ENCODE measurements around the gene FCRLA.
A peak's percentile ranks its signal among the peaks of the same experiment; 100 is the strongest.
"Not testable (repeated sequence)": the region's sequence is repeated elsewhere in the genome, so short reads cannot be mapped to it uniquely, and the experiment has no call there.

The FCRLA gene

DNA sequence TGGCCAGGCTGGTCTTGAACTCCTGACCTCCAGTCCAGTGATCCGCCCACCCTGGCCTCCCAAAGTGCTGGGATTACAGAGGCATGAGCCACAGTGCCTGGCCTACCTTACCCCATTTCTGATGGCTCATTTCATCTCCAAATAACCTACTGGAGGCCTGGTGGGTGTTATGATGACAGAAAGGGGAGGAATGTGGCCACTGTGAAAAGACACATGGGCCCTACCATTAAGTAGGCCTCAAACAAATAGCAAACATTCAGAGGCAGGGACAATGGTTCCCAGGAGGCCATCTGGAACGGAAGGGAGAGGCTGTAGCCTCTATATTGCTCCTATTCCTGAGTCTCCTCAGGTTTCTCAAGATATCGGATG is 932 bp upstream of the FCRLA start:
- DNase-seq: no peak

DNA sequence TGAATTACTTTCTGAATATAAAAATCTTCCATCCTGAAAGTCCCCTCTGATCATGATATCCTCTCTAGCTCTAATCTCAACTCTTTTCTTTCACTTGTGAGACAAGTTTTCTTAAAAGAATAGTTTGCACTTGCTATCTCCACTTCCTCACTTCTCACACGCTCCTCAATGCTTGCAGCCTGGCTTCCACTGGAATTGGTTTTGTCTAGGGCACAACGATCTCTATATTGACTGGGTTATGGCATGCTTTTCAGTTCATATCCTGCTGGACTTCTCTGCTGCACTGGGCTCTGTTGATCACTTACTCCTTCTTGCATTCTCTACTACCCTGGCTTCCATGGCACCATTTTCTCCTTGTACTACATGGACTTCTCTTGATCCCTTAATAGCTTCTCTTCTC is 474 bp downstream of the FCRLA start:
- DNase-seq: no peak

DNA sequence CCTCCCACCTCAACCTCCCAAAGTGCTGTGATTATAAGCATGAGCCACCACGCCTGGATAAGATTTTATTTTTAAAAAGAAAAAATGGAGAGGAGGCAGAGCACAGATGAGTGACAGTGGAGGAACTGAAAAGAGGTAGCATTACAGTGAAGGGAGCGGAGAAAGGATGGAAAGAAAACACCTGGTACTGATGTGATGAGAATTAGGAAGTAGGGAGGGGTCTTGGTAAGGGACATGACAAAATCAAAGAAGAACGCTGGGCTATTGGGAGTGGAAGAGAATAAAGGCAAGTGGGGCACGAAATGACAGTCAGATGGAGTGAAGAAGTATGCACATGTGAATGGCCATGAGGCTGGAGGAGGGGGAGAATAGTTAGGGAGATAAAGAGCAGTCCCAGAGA is 2.3 kb downstream of the FCRLA start:
- DNase-seq: no peak

DNA sequence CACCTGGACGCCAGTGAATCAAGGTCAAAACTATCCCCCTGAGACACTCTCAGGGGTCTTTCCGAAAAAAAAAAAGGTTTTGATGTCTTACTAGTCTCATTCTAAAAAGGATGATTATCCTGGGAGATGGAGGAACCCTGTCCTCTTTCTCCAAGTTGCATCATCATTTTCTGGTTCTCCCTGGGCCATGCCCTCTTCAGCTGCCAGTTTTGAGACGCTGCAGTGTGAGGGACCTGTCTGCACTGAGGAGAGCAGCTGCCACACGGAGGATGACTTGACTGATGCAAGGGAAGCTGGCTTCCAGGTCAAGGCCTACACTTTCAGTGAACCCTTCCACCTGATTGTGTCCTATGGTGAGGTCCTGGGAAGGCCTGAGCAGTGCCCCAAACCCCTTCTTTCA is 3.5 kb downstream of the FCRLA start:
- no peak for DNase-seq

DNA sequence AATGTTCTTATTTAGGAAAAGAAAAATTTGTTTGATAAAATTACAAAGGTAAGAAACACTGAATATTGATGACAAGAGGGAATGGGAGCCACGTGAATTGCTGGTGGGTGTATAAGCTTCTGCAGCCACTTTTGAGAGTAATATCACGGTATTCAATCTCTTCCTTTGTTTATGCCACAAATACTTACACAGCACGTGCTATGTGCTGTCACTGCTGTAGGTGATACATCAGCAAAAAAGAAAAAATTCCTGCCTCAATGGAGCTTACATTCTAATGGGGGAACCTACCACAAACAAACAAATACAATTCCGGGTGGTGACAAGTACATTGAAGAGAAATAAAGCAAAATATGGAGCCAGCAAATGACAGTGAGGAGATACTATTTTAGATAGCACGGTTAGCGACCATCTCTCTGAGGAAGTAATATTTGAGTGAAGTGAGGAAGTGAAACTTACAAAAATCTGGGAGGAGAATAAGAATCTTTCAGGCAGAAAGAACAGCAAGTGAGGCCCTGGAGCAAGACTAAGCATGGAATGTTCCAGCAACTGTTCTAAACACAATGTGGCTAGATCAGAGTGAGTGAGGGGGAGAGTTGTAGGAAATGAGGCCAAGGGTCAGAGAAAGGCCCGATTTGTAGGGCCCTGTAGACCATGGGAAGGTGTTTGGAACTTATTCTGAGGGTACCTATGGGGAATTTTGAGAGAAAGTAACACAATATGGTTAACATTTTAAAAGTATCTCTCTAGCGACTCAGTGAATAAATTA is 11.7 kb downstream of the FCRLA start:
- DNase-seq: no peak

DNA sequence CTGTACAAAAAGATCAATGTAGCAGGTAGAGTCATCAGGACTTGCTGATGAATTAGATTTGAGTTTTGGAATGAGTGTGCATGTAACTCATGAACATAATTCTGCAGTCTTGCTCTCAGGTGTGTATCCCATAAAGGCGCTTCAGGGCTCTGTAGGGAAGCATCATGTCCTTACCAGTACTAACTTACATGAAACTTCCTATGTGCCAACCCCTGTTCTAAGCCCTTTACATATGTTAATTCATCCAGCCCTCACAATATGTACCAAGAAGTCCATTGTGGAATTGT is 12.2 kb downstream of the FCRLA start:
- DNase-seq: no peak

DNA sequence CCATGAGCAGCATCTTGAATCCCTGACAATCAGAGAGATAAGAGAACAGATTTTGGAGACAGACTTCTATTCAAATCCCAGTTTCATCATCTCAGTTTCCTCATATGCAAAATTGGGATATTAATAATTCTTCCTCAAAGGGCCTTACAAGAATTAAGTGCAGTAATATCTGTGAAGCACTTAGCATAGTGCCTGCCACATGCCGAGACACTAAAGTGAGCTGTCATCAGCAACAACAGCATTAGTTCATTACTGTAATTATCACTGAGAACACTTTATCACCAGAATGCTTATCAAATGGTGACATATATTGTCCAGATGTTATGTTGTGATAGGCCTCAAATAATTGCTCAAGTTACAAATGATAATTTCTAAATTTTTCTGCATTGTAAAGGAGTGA is 13.4 kb downstream of the FCRLA start:
- no peak for DNase-seq

DNA sequence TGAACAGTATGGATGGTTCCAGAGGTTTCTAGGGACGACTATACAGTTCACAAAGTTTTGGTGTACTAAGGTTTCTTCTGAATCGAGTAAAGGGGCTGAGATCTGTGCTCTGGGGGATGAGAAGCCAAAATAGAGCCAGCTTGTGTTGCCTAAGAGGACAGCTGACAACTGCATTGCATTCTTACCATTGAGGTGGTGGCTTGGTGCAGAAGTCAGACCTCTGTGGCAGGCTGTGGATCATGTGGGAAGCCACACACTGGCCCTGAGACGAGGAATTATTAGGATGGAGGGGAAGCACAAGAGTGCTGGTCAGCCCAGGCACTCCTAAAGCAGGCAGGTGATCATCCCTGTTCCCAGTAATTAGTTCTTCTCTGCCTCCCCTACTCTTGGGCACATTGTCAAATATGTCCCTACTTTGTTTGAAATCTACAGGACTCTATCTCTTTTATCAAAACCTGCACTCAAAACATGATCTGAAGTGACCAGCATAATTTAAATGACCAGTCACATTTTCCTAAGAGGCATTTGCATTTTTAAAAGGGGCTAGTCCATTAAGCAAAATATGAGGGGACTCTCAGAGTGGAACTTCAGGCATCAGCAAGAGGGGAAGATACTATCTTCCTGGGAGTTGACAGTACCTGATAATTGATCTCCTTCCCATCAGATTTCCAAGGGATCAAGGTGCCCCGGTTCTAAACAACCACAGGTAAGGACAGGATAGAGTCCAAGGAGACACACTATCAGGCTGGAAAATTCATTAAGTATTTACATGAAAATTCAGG is 14.1 kb downstream of the FCRLA start, which contains the start of gene FCRLB:
Gene FCRLB, plus strand, starts transcription at position 589 of the 782 bp plus-strand sequence. CDS start 1,129 bp downstream, outside the sequence.
- DNase-seq: no peak

DNA sequence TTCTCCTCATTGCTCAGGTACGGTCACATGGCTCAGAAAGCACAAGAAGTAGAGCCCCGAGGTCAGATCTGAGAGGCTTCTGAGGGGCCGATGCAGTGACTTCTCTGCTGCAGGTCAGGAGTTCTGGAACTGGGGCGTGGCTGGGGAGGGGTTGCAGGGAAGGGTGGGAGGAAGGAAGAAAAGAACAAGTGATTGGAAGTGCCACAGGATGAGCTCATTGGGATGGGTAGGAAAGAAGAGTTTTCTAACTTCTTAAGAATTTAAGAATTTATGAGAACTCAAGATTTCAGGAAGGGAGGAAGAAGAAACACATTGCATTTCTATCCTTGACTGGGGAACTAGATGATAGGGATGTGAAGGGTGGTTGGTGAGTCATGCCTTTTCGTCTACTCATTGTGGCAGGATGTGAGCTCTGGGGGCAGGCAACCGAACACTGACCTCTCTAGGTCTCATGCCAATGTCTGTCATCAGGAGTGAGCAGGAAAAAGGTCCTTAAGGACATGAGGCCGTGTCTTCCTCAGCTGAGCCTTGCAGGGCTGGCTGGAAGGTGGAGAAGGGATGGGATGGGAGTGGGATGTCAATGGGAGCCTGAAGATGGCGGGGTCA is 14.8 kb downstream of the FCRLA start:
- DNase-seq: no peak

DNA sequence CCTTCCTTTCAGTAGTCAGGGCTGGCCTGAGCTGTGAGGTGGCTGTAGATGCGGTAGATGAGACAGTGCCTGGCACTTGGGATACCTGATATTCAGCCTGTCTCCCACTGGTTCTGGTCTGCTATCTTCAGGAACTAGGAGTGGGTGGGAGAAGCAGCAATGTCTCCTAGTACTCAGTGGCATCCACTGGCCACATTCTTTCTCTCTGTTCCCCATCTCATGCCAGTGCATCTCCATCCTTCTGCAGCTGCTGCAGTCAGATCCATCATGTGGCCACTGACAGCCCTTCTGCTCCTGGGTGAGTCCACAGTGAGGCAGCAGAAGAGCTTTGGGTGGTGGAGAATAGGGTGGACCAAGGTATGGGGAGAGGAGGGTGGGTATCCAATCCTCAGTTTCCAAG is 15.4 kb downstream of the FCRLA start:
- DNase-seq: no peak

DNA sequence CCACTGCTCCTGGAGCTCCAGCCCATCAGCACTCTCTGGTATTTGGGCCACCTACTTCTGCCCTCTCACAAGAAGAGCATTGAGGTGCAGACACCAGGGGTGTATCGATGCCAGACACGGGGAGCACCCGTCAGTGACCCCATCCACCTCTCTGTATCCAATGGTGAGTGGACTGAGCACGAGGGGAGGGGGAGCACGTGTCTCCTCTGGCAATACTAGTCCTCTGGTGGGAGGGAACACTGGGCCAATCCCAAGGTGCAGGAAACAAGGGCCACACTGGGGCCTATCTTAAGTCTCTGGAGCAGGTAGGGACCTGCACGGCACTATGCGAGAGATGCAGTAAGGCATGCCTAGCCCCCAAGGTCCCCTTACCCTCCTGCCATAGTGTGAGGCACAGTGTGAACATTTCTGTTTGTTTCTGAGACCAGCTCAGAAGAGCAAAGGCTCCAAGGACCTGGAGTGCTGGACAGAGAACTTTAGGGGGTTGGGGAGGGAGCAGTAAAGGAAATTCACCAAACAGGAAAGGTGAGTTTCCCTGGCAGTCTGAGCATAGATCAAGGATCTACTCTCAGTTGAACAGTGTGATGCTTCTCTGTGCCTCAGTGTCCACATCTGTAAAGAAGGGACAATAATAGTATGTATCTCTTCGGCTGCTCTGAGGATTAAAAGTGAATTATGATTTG is 16.6 kb downstream of the FCRLA start:
- DNase-seq: no peak

DNA sequence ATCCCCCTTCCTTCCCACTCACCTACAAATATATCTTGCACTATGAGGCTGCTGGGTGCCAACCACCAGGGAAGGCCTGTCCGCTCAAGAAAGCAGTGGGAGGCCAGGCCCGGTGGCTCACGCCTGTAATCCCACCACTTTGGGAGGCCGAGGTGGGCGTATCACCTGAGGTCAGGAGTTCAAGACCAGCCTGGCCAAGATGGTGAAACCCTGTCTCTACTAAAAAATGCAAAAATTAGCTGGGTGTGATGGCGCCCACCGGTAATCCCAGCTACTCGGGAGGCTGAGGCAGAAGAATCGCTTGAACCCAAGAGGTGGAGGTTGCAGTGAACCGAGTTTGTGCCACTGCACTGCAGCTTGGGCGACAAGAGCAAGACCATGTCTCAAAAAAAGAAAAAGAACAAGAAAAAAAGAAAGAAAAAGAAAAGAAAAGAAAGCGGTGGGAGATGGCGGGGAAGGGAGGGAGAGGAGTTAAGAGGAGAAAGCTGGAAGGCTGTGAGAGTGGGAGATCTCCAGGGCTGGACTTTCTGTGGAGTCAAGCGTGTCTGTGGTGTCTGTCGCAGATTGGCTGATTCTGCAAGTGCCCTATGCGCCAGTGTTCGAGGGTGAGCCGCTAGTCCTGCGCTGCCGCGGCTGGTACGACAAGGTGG is 18.4 kb downstream of the FCRLA start:
- DNase-seq: not testable (repeated sequence)

DNA sequence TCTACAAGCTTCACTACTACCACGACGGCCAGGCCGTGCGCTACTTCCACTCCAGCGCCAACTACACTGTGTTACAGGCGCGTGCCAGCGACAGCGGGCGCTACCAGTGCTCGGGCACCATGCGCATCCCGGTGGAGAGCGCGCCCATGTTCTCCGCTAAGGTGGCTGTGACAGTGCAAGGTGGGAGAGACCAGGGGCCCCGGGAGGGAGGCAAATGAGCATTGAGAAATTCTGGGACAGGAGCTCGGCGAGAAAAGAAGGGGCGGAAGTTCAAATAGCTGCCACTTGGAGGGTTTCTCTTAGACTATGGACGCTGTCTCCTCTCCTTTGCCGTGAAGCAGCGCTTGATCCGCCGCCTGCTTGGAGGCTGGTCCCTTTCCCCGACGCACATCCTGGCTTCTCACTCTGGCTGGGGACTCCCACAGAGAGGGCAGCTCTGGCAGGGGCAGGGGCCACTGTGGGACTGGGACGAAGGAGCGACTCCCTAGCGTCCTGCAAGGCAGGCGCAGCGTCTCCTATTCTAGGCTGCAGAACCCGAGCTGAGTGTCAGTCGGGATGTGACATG is 19.0 kb downstream of the FCRLA start:
- no peak for DNase-seq

DNA sequence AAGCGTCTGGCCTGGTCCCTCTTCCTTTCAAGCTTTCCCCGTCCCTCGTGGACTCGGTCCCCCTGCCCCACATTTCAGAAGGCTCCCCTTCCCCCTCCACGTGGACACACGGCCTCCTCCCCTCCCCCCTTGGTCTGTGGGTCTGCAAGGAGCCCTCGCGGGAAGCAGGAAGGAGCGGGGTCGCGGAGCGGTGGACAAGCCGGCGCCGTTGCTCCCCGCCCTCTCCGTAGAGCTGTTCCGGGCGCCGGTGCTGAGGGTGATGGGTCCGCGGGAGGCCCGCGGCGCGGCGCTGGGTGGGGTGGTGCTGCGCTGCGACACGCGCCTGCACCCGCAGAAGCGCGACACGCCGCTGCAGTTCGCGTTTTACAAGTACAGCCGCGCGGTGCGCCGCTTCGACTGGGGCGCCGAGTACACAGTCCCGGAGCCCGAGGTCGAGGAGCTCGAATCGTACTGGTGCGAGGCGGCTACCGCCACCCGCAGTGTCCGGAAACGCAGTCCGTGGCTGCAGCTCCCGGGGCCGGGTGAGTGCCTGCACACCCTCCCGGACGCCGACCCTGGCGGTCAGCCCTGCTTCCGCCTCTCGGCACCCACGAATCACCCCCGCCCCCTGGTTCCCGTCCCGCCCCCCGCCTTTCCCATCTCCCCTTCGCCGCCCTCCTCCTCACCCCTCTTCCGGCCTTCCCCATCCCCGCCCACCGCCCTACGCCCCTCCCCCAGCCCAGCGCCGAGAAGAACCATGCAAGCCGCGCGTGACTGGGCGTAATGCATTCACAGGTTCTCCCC is 19.6 kb downstream of the FCRLA start:
- DNase-seq: peak; percentile 20

DNA sequence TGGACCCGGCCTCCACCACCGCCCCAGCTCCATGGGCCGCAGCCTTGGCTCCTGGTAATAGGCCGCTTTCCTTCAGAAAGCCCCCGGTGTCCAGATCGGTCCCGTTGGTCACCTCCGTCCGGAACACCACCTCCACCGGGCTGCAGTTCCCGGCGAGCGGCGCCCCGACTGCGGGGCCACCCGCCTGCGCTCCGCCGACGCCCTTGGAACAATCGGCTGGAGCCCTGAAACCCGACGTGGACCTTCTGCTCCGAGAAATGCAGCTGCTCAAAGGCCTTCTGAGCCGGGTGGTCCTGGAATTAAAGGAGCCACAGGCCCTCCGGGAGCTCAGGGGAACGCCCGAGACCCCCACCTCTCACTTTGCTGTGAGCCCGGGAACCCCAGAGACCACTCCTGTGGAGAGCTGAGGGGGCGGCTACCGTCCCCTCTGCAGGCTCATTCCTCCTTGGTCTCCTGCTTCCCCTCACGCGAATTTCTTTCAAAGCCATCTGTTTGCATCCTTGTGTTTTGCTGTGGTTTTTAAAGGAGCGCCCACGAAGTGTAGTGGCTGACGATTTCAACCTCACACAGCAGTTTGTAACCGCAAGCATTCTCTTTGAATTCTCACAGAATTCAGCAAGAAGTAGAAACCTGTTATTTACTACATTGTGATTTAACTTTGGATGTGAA is 20.4 kb downstream of the FCRLA start:
- no peak for DNase-seq

DNA sequence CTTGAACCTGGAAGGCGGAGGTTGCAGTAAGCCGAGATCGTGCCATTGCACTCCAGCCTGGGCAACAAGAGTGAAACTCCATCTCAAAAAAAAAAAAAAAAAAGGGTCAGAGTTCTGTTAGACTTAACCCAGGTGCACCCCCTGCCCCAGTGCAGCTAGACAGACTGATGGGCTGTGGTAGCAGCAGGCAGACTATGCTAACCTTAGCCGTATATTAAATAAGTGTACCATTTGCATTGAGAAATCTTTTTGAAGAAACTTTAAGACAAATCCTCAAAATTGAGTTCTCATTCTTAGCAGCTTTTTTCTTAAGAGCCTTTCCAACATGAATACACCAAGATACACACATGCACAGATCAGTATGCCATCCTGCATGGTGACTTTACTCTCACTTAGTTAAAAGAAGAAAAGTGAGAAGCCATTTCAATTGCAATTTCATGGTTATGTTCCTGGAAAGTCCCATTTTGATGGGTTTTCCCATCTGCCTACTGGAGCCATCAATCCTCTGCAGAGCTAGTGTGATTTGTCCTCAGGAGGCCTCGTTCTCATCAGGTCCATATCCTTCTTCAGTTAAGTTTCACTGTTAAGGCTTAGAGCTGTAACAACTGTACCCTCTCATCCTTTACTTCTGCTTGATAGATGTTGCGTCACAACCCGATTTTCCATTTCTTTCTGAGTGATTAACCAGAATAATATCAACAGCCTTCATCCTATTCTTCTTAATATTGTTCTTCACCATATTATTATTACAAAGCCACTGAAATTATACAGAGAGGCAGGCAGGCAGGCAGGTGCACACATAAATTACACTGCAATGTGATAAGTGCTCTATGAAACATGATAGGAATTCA is 21.6 kb downstream of the FCRLA start:
- DNase-seq: no peak

DNA sequence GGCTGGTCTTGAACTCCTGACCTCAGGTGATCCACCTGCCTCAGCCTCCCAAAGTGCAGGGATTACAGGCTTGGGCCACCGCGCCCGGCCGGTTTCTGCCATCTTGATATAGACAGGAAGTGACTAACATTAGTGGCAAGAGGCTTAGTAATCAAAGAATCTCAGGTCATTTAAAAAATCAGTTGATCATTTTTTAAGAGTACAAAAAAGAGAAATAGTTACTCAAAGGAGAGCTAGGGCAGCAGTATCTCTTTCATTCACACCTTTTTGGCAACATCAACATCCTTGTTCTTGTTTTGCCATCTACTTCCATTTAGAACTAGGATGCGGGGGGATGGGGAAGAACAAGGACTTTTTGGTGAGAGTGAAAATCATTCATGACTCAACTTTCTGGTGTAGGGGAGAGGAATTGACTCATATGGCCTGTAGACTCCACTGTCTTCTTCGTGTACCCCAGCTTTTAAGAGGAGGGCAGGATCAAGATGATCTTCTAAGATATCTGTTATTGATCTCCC is 23.1 kb downstream of the FCRLA start:
- DNase-seq: no peak

DNA sequence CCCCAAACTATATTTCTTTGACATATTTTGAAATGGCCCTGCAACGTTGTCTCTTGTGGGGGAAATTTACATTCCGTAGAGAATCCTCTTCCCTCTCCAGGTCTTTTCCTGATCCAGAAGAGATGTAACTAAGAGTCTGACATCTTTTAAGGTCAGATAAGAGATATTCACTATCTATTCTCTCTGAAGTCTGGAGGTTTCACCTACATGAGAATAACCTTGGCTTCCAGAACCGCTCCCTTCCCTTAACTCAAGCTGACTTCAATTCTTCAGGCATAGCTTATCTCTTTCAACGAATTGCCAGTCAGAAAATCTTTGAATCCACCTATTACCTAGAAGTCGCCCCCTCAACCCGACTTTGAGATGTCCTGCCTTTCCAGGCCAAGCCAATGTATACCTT is 24.2 kb downstream of the FCRLA start:
- DNase-seq: no peak

DNA sequence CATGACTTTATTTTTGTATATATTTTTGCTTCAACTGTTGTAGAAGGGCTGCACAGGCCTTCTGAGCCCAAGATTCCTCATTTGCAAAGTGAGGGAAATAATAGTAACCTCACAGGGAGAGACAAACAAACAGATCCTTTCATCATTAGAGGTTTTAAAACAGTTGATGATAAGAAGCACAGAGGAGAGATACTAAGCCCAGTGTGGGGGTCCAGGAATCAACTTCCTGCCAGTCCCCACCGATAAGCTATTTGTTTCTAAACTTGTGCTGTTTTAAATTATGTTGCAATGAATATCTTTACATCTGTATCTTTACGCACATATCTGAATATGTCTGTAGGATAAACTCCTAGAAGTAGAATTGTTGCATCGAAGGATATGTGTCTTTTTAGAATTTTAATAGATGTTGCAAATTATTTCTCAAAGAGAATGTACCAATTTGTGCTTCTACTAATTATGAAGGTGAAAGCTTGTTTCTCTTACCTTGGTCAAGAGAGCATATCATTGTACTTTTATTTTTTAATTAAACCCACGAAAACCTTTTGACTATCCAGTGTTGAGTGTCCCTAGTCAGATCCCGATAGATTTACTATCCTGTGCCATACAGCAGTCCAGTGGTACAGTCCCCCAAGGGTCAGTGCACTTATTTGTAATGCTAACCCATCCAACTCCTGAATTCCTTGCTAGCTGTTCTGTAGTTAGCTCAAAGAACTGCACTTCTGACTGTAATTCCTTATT is 25.1 kb downstream of the FCRLA start:
- no peak for DNase-seq

Data from NCI-H1092 (cell line).